Kidney (tissue), 14 donors: ENCODE results near the gene PHKA2. TPM values are rescaled to one million over a fixed set of nuclear protein-coding genes. Genes with fewer than 3 reads are reported as not detected.
A peak's percentile ranks its signal among the peaks of the same experiment; 100 is the strongest.

Experiments
- DNase-seq, 5 donors: peaks; one replicate each; pipeline ENCODE4 v3.0.0-alpha.2; 2013 to 2020
- FAIRE-seq: peaks from 2 replicates; lab custom pipeline; 2012; peaks lifted over from hg19 to GRCh38; lab: Jason Lieb, UNC
- H3K27ac ChIP-seq, 2 donors: one replicate each; pipeline ENCODE4 v1.7.0; 2013; ENCODE audit warnings: low read depth in 2 of 2, low read length in 2 of 2, inconsistent platforms in 1 of 2
- H3K27me3 ChIP-seq: one replicate; pipeline ENCODE4 v1.7.1; 2013; ENCODE audit warnings: low read length, inconsistent platforms; ENCODE audit not compliant: control insufficient read depth, insufficient read depth
- H3K36me3 ChIP-seq, 3 donors: one replicate each; pipeline versions ENCODE4 v1.7.0 to v1.7.1; 2013; ENCODE audit warnings: low read length in 3 of 3, control low read depth in 1 of 3, inconsistent platforms in 1 of 3; ENCODE audit not compliant: insufficient read depth in 3 of 3, control insufficient read depth in 2 of 3
- H3K4me1 ChIP-seq, 3 donors: one replicate each; pipeline versions ENCODE4 v1.7.0 to v1.7.1; 2013; ENCODE audit warnings: low read length in 3 of 3, inconsistent platforms in 1 of 3, low read depth in 1 of 3; ENCODE audit not compliant: control insufficient read depth in 2 of 3, insufficient read depth in 2 of 3
- H3K4me3 ChIP-seq, 3 donors: one replicate each; pipeline versions ENCODE4 v1.7.0 to v1.8.1; 2013; ENCODE audit warnings: low read length in 3 of 3, control low read depth in 1 of 3, inconsistent platforms in 1 of 3
- H3K9ac ChIP-seq, 3 donors: one replicate each; pipeline versions ENCODE4 v1.7.0 to v1.7.1; 2013; ENCODE audit warnings: low read length in 3 of 3, control low read depth in 1 of 3, inconsistent platforms in 1 of 3
- H3K9me3 ChIP-seq, 3 donors: one replicate each; pipeline versions ENCODE4 v1.7.0 to v1.7.1; 2013; ENCODE audit warnings: low read length in 3 of 3, control low read depth in 1 of 3, inconsistent platforms in 1 of 3; ENCODE audit not compliant: control insufficient read depth in 2 of 3, insufficient read depth in 1 of 3
- intact Hi-C: fragments of 100-400 bp; cut with DNase I; formaldehyde crosslinking; loops from one replicate; pipeline ENCODE4 v1.11.1; 2022
- polyA plus RNA-seq: library from polyadenylated mRNA; stranded (reverse); fragments of 350-450 nt; fragmentation: Illumina TruSeq; extraction: RNeasy Lipid Tissue Mini Kit (QIAGEN cat#74804); gene quantifications from one replicate; pipeline ENCODE4 v1.2.3, GENCODE V29; 2014; ENCODE audit warnings: low read depth, low replicate concordance; ENCODE audit not compliant: insufficient read depth
- total RNA-seq: library from RNA; stranded (reverse); fragmentation: NEBNext Ultra II Directional; extraction: Animal tissue kit (Norgen Biotek cat#: 25700); gene quantifications from one replicate; pipeline ENCODE4 v1.2.1, GENCODE V29; 2021
- TF ChIP-seq, protein P1 (sequence below): IDR thresholded peaks from 3 replicates; pipeline ENCODE4 v1.5.1; 2012; ENCODE audit warnings: mild to moderate bottlenecking, moderate library complexity, borderline replicate concordance; ENCODE audit not compliant: insufficient read depth; ENCODE audit errors: extremely low read depth
- donor health status: control.
- donor health status: control.
- donor health status: control.
- donor health status: control.
- donor health status: control.
- donor health status: DM: yes; HTN: yes; CAD: no.
- donor health status: Normal renal cell carcinoma (clear cell type).

Gene PHKA2
- total and polyA plus RNA-seq, 2 donors from 2014 or later, result 14.7 to 26.3 TPM

DNA sequence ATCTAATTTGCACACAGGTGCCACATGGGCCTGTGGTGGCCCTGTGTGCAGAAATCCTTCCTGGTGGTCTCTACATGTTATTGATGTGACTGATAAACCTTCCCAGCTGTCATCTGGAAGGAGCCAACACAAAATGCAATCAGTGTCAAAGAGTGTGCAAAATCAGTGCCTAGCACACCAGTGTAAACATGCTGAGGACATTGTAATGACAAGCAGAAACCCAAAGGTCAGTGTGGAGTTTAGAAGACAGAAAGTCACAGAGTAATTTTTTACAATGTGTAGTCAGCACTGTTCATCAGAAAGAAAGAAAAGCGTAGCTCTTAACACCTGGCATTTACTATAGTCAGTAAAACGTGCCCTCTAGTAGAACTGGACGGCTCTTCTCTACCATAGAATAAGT lies 50.3 kb downstream of the PHKA2 start:
- no peak overlapping the region for H3K9ac ChIP-seq
- TF ChIP-seq, protein P1, sequence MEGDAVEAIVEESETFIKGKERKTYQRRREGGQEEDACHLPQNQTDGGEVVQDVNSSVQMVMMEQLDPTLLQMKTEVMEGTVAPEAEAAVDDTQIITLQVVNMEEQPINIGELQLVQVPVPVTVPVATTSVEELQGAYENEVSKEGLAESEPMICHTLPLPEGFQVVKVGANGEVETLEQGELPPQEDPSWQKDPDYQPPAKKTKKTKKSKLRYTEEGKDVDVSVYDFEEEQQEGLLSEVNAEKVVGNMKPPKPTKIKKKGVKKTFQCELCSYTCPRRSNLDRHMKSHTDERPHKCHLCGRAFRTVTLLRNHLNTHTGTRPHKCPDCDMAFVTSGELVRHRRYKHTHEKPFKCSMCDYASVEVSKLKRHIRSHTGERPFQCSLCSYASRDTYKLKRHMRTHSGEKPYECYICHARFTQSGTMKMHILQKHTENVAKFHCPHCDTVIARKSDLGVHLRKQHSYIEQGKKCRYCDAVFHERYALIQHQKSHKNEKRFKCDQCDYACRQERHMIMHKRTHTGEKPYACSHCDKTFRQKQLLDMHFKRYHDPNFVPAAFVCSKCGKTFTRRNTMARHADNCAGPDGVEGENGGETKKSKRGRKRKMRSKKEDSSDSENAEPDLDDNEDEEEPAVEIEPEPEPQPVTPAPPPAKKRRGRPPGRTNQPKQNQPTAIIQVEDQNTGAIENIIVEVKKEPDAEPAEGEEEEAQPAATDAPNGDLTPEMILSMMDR, result no peak
- no peak for DNase-seq
- peaks cover 0 to 14% (median 3%) of the 10 kb centered on the region in 3 donors for H3K36me3 ChIP-seq
- FAIRE-seq, result no peak
- H3K9me3 ChIP-seq, result no peaks in the 10 kb centered on the region
- intact Hi-C loops, result no loop called here
- H3K4me1 ChIP-seq, result no peaks in the 10 kb centered on the region
- H3K27ac ChIP-seq, result no peak overlapping the region
- H3K4me3 ChIP-seq, result no peak overlapping the region
- no peaks in the 10 kb centered on the region for H3K27me3 ChIP-seq

DNA sequence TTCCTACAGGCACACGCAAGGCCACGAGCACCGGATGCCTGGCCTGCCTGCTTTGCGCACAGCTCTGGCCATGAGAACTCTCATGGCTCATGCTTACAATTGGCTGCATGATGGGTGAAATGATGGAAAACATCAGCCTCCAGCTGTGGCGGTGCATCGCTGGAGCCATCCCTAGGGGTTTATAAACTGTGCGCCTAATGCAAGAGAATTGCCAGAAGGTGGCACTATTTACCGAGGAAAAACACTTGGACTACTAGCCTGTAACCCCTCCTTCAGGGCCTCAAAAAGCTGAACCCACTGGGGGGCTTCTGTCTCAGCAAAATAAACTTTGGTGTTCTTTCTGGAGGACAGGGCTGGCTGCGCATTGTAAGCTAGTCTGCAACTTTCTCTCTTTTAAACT lies 51.9 kb downstream of the PHKA2 start:
- FAIRE-seq, result no peak
- intact Hi-C loops, result no loop called here

DNA sequence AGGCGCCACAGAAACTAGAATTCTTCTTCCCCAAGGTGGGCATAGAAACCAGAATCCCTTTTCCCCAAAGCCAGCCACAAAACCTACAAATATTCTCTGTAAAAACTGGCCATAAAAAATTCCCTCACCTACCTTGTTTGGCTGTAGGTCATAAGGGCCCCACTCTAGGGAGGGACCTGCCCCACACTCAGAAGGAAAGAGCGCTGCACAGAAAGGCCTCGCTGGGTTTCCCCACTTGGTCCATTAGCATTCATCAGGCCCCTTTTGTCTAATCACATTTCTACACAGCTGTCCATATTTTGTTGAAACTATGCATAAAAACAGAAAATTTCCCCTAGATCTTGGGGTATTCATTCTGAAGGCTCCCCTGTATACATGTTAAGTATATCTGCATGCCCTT lies 54.1 kb downstream of the PHKA2 start:
- Histone ChIP-seq H3K36me3 (peaks cover 0 to 13% (median 3%) of the 10 kb centered on the region in 3 donors), H3K27ac (no peak overlapping the region), H3K4me1 (no peaks in the 10 kb centered on the region), H3K9me3 (no peaks in the 10 kb centered on the region), H3K9ac (no peak overlapping the region), H3K27me3 (peaks cover 3% of the 10 kb centered on the region), H3K4me3 (no peak overlapping the region)
- no peak for FAIRE-seq
- intact Hi-C loops, result no loop called here
- TF ChIP-seq, protein P1, result no peak
- no peak for DNase-seq

More for the DNA sequence above, 51.9 kb downstream of the PHKA2 start:
- peak in 2 of 5 donors; percentile 35 to 59 for DNase-seq
- H3K9ac ChIP-seq, result no peak overlapping the region
- H3K27me3 ChIP-seq, result peaks cover 3% of the 10 kb centered on the region
- H3K27ac ChIP-seq, result no peak overlapping the region
- TF ChIP-seq, protein P1, result peak; percentile 33
- H3K9me3 ChIP-seq, result no peaks in the 10 kb centered on the region
- H3K4me1 ChIP-seq, result no peaks in the 10 kb centered on the region
- no peak overlapping the region for H3K4me3 ChIP-seq
- H3K36me3 ChIP-seq, result peaks cover 0 to 18% (median 3%) of the 10 kb centered on the region in 3 donors

DNA sequence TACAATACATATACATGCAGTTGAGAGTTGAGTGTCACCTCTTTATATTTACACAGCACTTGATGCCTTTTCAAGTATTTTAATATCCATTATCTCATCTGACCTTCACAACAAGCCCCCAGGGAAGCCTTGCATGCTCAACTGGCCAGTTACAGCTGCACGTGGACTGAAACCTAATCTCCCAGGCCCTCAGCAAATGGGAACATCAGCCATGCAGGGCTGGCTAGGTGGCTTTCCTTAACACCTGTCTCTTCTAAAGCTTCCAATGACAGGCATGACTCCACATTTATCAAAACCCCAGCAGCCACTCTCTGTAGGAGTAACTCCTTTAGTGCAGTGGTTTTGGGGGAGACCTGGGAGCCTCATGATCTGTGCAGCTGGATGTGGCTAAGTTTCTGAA lies 56.4 kb downstream of the PHKA2 start:
- H3K9ac ChIP-seq, result no peak overlapping the region
- no peaks in the 10 kb centered on the region for H3K9me3 ChIP-seq
- intact Hi-C loops, result no loop called here
- FAIRE-seq, result no peak
- H3K36me3 ChIP-seq, result peaks cover 0 to 17% (median 3%) of the 10 kb centered on the region in 3 donors
- DNase-seq, result no peak
- H3K27me3 ChIP-seq, result peaks cover 3% of the 10 kb centered on the region
- H3K27ac ChIP-seq, result no peak overlapping the region
- H3K4me1 ChIP-seq, result no peaks in the 10 kb centered on the region
- no peak overlapping the region for H3K4me3 ChIP-seq
- TF ChIP-seq, protein P1, result no peak
